GM18526 (cell line): ENCODE measurements around the gene CSPG5.

Source experiments
- POLR2A ChIP-seq: IDR thresholded peaks from 3 replicates; pipeline ENCODE4 v1.6.1; 2011; ENCODE audit not compliant: insufficient read length; ENCODE audit errors: extremely low read depth

CSPG5 gene

GRCh38 chr3:47533996-47534454 lies 44.6 kb downstream of the CSPG5 start:
- TF ChIP-seq POLR2A: no peak

- TF ChIP-seq POLR2A: no peak
These were observed 45.2 kb downstream of the CSPG5 start for GRCh38 chr3:47533481-47533880.

- no peak for TF ChIP-seq POLR2A
These were observed 50.5 kb downstream of the CSPG5 start for GRCh38 chr3:47527952-47528725.

- TF ChIP-seq POLR2A: no peak
These were observed 53.0 kb downstream of the CSPG5 start for GRCh38 chr3:47525617-47526016.

GRCh38 chr3:47523310-47524073 lies 55.2 kb downstream of the CSPG5 start:
- no peak for TF ChIP-seq POLR2A

GRCh38 chr3:47522082-47522987 lies 56.3 kb downstream of the CSPG5 start:
- TF ChIP-seq POLR2A: no peak

GRCh38 chr3:47520756-47521155 lies 57.9 kb downstream of the CSPG5 start:
- no peak for TF ChIP-seq POLR2A

GRCh38 chr3:47517937-47518336 lies 60.7 kb downstream of the CSPG5 start:
- TF ChIP-seq POLR2A: no peak

- no peak for TF ChIP-seq POLR2A
These were observed 62.8 kb downstream of the CSPG5 start for GRCh38 chr3:47515864-47516319.

- no peak for TF ChIP-seq POLR2A
These were observed 63.6 kb downstream of the CSPG5 start for GRCh38 chr3:47515100-47515499.

GRCh38 chr3:47513125-47513929 lies 65.3 kb downstream of the CSPG5 start, which contains the start of gene ELP6:
Gene ELP6, minus strand, starts transcription at chr3:47513712. Its CDS starts 122 bp downstream, at chr3:47513590.
- TF ChIP-seq POLR2A: peak; percentile 83

GRCh38 chr3:47512416-47513124 lies 66.1 kb downstream of the CSPG5 start:
- TF ChIP-seq POLR2A: no peak
